ENCODE results near the gene BCL10.
"Not testable (repeated sequence)": the region's sequence is repeated elsewhere in the genome, so short reads cannot be mapped to it uniquely, and the experiment has no call there.

BCL10 gene

DNA sequence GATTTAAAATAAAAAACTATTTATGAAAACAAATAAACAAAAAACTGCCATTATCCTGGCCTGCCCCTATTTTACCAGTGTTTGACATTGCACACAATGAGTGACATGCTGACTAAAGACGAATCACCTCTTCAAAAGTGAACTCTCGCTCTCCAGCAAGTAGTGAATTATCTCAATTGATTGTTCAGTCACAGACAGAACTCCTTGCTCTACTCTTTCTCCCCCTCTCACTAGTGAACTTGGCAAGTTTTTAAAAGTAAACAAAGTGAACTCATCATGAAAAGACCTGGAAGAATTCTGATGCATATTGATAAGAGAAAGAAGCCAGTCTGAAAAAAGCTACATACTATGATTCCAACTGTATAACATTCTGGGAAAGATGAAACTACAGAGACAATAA lies 12.3 kb downstream of the BCL10 start:
- no peak for DNase-seq (ENCODE audit: low read depth in 2 of 2)

DNA sequence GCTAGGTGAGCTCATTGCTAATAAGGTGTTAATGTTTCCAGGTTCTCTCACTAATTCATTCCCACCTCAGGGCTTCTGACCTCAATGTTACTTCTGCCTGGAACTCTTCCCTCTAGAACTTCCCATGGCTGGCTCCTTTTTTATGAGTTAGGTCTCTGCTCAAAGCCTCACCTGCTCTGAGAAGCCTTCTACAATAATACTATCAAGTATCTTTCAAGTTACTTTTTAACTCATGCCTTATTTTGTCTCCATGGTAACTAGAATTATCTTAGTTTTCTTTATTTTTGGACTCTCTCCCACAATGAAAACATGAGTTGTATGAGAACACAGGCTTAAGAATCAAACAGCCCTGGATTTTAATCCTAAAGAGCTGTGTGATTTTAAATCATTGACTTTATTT lies 13.4 kb downstream of the BCL10 start:
- DNase-seq (ENCODE audit: low read depth in 2 of 2), result no peak

GRCh38 chr1:85259912-85260274 lies 16.5 kb downstream of the BCL10 start:
- DNase-seq (ENCODE audit: low read depth in 2 of 2), result no peak

DNA sequence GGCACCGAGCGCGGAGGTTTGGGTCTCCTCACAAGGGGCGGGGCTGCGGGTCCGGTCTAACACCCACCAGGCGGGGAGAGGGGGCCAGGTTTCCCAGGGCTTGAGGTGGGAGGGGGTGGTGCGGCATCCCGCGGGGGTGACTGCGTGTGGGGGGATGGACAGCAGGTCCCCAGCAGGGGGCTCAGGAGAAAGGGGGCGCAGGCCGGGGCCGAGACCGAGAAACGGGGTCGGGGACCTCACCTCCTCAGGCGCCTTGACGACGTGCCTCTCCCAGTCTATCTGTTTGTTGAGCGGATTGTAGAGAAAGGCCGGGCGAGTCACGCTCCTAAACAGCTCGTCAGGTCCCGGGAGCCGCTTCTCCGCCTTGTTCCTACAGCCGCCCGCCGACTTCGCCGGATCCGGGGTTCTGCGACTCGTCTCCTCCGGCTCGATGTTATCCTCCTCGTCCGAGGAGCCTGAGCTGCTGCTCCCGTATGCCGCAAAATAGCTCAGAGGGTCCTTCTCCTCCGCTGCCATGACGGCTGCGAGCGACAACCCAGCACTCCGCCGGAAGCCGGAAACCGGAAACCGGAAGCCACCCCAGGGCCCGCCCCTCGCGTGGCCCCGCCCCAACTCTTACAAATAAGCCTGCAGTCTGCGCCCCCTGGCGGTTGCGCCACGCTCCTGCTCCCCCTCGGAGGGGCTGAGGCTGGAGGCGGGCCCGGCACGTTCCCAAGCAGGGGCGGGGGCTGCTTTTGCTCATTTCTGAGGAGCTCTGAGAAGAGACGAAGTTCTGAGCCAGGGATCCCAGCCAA lies 17.1 kb downstream of the BCL10 start, which contains the start of gene C1orf52:
Gene C1orf52, minus strand, starts transcription at position 545 of the 794 bp plus-strand sequence. Its CDS starts 29 bp downstream, at position 516.
- peak; percentile 88 to 99 for DNase-seq (ENCODE audit: low read depth in 2 of 2)

GRCh38 chr1:85258536-85259117 lies 17.8 kb downstream of the BCL10 start:
- no peak for DNase-seq (ENCODE audit: low read depth in 2 of 2)

GRCh38 chr1:85249042-85249441 lies 27.4 kb downstream of the BCL10 start:
- DNase-seq (ENCODE audit: low read depth in 2 of 2), result not testable (repeated sequence)

DNA sequence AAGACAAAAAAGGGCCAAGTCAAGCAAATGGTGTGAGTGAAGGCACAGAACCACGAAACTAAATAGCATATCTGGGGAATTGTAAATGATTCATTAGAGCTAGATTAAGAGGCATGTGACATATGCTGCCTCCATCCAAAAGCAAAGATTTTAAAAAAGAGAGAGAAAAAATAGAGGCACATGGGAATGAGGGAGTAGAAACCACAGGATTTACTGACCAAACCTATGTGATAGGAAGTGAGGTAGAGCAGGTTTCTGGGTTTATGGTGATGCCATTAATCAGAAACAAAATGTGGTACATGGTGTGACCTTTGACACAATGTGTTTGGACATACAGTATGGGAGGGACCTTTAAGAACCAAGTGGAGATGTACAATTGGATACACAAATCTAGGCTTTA lies 30.5 kb downstream of the BCL10 start:
- no peak for DNase-seq (ENCODE audit: low read depth in 2 of 2)

DNA sequence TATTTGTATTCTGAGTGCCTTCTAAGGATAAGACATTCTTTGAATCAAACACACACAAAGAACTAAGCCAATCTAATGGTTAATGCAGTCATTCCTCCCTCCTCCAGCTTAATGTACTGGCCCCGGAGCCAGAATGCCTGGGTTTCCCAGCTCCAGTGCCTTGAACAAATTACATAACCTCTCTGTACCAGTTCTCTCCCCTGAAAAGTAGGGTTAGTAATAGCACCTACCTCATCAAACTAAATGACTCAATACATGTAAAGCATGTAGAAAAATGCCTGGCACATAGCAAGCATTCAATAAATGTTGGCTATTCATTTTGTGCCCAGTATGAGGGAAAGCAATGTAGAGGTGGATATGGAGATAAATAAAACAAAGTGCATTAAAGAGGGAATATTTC lies 31.0 kb downstream of the BCL10 start:
- no peak for DNase-seq (ENCODE audit: low read depth in 2 of 2)

- DNase-seq (ENCODE audit: low read depth in 2 of 2), result no peak
Observed at GRCh38 chr1:85244271-85245061, 32.0 kb downstream of the BCL10 start.

- no peak for DNase-seq (ENCODE audit: low read depth in 2 of 2)
Observed at GRCh38 chr1:85243372-85243771, 33.1 kb downstream of the BCL10 start.

GRCh38 chr1:85240643-85241042 lies 35.8 kb downstream of the BCL10 start:
- DNase-seq (ENCODE audit: low read depth in 2 of 2), result no peak

- DNase-seq (ENCODE audit: low read depth in 2 of 2), result no peak
Observed at GRCh38 chr1:85240174-85240601, 36.2 kb downstream of the BCL10 start.

DNA sequence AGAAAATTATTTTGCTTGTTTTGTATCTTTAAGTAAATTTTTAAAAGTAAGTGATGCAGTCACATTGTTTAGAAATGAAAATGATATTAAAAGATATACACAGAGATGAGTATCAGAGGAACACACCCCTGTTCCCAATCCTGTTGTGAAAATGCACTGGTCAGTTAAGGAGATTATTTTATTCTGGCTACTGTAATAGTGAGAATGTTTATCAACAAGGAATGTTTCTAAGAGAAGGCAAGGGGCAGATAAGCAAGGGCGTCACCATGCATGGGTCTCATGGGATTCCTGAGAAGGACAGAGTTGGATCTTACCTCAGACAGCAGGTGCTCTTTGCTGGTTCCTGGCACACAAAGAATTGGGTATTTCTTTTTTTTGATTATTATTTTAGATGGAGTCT lies 38.8 kb downstream of the BCL10 start:
- no peak for DNase-seq (ENCODE audit: low read depth in 2 of 2)

GRCh38 chr1:85230305-85230977 lies 46.0 kb downstream of the BCL10 start:
- no peak for DNase-seq (ENCODE audit: low read depth in 2 of 2)

GRCh38 chr1:85229574-85230097 lies 46.8 kb downstream of the BCL10 start:
- no peak for DNase-seq (ENCODE audit: low read depth in 2 of 2)

DNA sequence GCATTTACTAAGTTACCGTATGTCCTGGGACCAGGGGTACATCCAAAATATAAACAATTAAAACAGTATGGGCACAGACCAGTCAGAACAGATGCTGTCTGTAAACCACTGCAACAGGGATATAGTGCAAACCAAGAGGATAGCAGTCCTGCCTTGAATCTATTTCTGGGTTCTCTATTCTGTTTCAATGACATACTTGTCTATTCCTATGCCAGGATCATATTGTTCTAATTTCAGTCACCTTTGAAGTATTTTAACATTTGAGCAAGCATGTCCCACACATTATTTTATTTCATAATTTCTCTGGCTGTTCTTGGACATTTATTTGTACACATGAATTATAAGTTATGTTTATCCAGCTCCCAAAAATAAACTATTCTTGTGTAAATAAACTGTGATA lies 47.5 kb downstream of the BCL10 start:
- DNase-seq (ENCODE audit: low read depth in 2 of 2), result no peak

GRCh38 chr1:85225624-85226380 lies 50.6 kb downstream of the BCL10 start:
- DNase-seq (ENCODE audit: low read depth in 2 of 2), result no peak

DNA sequence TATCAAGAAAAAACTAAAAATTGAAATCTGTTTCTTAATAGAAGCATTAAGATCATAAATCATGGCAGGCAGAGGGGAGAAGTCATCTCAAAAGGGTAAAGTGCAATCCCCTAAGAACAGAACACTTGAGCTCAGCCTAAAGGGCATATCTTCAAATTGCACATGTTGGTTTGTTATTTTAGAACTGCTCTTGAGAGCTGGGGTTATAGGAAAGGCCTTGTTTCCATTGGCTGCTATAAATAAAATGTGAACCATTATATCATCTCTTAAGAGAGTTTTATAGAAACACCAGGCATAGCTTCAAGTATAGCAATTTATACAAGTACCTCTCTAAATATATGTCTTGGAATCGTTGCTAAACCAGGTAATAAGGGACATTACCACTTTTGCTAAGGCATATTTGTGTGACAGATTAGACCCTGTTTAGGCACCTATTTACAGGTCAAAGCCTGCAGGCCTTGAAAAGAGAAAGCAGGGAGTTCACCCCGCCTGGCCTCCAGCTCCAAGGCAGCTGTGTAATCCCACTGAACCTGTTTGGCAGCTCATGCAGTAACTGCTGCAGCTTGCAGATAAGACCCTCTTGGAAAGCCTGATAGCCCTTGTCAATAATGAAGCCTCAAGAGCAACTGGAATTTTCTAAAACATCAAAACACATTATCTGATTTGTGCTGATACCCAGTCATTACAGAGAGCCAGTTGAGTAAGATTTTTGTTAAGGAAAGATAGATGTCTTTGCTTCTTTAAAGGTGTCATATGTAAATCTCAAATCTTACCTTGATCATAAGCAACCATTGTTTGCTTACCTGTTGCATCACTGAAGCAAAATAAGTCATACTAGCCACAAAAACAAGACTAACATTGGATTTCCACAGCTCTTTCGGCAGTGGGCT lies 51.5 kb downstream of the BCL10 start:
- no peak for DNase-seq (ENCODE audit: low read depth in 2 of 2)

DNA sequence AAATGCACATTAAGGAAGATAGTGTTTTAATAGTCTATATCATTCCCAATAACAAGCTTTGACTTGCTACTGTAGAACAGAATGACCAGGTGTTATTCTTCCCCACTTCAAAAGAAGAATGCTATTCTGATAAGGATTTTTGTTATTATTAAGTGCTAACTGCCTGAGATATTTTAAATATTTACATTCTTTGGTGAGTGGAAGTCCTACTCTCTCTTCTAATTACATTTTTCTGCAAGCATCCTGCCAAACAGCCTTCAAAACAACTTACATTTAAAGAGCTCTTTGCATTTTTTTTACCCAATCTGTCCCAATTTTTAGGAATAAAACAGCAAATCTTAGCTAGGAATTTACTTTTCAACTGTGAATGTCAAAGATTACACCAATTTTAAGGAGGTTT lies 52.1 kb downstream of the BCL10 start:
- DNase-seq (ENCODE audit: low read depth in 2 of 2), result no peak

DNA sequence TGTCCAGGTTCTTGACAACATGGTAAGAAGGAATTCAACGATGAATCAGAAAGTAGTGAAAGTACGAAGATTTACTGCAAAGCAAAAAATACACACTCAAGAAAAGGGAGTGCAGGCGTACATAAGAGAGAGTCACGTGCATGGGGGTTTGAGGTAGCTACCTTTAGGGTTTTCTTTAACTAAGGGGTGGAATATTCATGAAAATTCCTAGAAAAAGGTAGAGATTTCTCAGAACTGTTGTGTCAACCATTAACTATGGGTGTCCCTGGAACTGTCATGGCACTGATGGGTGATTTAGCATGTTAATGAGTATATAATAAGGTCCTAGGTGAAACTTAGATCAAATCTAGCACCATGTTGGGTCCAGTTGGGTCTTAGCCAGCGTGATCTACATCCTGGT lies 53.1 kb downstream of the BCL10 start:
- DNase-seq (ENCODE audit: low read depth in 2 of 2), result no peak

All from stimulated activated CD4-positive, alpha-beta T cell treated with anti-CD3 and anti-CD28 coated beads, Interleukin-1b, Interleukin-23, amount 100 ng/mL, for 1 hour (primary cell).